Omental fat pad (tissue), 4 donors: ENCODE measurements around the gene NLK. TPM values are rescaled to one million over a fixed set of nuclear protein-coding genes. Genes with fewer than 3 reads are reported as not detected.

Experiments used
- ATAC-seq: fragments of 150-250 bp; one replicate; pipeline ENCODE4 v1.9.1; 2016; ENCODE audit warnings: mild to moderate bottlenecking, moderate library complexity; ENCODE audit not compliant: low FRiP score
- DNase-seq: peaks from one replicate; pipeline ENCODE4 v3.0.0-alpha.2; 2019; ENCODE audit warnings: low spot score
- total RNA-seq, 4 donors: library from RNA; depleted of rRNA; stranded (reverse); fragments of >200 nt; gene quantifications; one replicate each; pipeline ENCODE4 v1.1.0, GENCODE V29; 2016
- TF ChIP-seq, protein P1 (sequence below), 3 donors: fragments of 450-650 bp; IDR thresholded peaks; one replicate each; pipeline ENCODE4 v1.5.1; 2016 to 2017; ENCODE audit warnings: antibody characterized with exemption in 3 of 3, mild to moderate bottlenecking in 3 of 3, moderate library complexity in 2 of 3

Gene NLK
- total RNA-seq, 4 donors from 2014 or later = 15.9 to 32.5 (median 25.0) TPM

DNA sequence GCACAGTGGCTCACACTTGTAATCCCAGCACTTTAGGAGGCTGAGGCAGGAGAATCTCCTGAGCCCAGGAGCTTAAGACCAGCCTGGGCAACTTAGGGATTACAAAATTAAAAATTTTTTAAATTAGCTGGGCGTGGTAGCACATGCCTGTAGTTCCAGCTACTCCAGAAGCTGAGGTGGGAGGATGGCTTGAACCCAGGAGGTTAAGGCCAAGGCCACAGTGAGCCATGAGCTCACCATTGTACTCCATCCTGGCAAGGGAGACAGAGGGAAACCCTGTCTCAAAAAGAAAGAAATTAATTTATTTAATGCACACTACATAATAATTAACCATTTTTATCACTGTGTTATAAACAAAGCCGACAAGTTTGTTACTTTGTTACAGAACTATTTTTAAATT lies 145.5 kb downstream of the NLK start:
- TF ChIP-seq, protein P1, sequence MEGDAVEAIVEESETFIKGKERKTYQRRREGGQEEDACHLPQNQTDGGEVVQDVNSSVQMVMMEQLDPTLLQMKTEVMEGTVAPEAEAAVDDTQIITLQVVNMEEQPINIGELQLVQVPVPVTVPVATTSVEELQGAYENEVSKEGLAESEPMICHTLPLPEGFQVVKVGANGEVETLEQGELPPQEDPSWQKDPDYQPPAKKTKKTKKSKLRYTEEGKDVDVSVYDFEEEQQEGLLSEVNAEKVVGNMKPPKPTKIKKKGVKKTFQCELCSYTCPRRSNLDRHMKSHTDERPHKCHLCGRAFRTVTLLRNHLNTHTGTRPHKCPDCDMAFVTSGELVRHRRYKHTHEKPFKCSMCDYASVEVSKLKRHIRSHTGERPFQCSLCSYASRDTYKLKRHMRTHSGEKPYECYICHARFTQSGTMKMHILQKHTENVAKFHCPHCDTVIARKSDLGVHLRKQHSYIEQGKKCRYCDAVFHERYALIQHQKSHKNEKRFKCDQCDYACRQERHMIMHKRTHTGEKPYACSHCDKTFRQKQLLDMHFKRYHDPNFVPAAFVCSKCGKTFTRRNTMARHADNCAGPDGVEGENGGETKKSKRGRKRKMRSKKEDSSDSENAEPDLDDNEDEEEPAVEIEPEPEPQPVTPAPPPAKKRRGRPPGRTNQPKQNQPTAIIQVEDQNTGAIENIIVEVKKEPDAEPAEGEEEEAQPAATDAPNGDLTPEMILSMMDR (IDR thresholded peaks at IDR 0.05) = no peak
- DNase-seq (no peak), ATAC-seq (no peak)

DNA sequence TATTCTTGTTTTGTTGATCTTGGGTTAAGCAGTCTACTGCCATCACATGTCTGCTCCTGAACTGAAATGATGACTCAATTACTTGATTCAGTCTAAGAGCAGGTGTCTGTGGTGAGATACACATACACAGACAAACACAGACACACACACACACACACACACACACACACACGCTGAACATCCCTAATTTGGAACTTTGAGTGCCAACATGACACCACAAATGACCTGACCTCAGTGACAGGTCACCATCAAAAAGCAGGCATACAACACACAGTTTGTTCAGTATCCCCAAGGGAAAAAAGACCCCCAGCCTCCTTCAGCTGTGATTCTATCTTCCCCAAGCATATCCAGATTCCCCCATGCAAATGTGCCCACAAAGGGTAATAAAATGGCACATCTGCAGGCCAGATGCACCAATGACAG lies 146.4 kb downstream of the NLK start:
- no peak for ATAC-seq
- TF ChIP-seq, protein P1 (IDR thresholded peaks at IDR 0.05) = no peak
- DNase-seq = no peak

DNA sequence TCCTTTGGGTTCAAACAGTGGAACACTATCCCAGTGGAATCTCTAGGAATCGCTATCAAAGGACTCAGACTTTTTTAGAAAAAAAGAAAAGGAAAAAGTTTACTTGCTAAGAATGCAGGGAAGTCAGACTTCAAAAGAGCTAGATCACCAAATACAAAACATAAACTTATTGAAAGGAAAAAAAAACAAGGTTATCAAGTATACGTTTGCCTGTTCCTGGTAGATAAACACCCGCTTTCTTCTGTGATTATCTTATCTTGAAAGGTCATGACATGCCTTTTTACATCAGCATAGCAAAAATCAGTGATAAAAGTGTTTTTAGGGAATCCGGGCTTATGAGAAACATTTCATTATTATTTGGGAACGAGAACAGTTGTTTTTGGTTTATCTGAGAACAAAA lies 147.2 kb downstream of the NLK start:
- ATAC-seq = no peak
- TF ChIP-seq, protein P1 (IDR thresholded peaks at IDR 0.05) = no peak
- no peak for DNase-seq

DNA sequence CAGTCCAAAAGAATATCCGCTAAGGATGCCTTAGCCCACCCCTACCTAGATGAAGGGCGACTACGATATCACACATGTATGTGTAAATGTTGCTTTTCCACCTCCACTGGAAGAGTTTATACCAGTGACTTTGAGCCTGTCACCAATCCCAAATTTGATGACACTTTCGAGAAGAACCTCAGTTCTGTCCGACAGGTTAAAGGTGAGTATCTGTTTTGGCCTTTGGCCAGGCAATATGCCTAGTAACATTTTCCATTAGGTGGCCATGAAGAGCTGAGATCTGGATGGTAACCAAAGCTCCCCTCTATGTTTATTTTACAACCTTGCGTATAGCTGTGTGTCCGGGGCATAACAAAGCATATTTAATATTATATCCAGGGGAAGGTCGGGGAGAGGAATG lies 148.5 kb downstream of the NLK start:
- TF ChIP-seq, protein P1 (IDR thresholded peaks at IDR 0.05) = no peak
- no peak for DNase-seq
- no peak for ATAC-seq

DNA sequence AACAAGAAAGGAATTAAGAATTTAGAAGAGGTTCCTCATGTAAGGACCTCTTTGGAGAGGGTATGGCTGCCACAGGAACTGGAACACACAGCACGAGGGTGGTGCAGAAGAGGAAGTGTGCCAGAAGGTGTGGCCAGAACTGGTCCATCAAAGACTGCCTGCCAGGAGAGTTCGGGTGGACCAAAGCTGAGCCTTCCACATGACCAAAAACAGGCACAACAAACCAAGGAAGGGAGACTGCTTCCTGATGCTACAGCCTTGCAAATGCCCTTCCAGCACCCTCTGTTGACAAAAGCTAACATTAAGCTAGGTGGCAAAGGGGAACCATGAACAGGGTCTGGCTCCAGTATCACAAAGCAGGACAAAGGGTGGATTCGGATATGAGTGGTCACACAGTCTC lies 150.8 kb downstream of the NLK start:
- no peak for DNase-seq
- no peak for ATAC-seq

DNA sequence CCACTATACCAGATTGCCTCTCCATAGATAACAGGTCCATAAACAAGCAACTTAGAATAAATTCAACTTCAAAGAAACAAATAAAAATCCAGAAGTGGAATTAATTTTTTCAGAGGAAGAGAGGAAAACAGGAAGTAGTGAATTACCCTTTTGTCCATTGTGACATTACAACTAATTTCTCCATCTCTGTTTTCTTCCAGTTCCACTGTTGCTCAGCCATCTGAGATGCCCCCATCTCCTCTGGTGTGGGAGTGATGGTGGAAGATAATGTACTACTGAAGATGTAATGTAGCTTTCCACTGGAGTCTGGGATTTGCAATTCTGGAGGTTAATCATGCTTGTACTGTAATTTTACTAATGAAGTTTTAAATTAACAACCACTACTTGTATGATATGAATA lies 151.9 kb downstream of the NLK start:
- no peak for ATAC-seq
- TF ChIP-seq, protein P1 (IDR thresholded peaks at IDR 0.05) = no peak
- no peak for DNase-seq

More for the DNA sequence above, 150.8 kb downstream of the NLK start:
- TF ChIP-seq, protein P1 (IDR thresholded peaks at IDR 0.05) = no peak

DNA sequence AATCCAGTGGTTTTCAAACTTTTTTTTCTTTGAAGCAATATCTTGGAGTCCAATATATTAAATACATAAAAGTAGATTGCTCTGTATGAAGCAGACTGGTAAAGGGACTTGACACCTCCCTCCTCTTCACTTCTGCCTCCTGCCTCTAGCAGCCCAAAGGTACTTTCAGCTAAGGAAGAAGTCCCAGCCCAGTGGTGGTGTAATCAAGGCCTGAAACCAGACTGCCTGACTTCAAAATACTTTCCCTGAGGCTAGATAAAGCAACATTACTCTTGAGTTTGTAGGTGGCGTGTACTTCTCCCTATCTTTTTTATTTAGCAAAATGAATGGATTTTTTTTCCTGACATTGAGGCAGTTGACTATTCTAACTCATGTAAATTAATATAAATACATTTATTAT lies 154.2 kb downstream of the NLK start:
- no peak for DNase-seq
- ATAC-seq = no peak
- TF ChIP-seq, protein P1 (IDR thresholded peaks at IDR 0.05) = no peak
